NOMO-1 (cell line): ENCODE results near the gene PYCARD.
"Not testable (repeated sequence)": the region's sequence is repeated elsewhere in the genome, so short reads cannot be mapped to it uniquely, and the experiment has no call there.

Experiments
- DNase-seq, 2 experiments: peaks; one replicate each; lab custom pipeline; 2025; ENCODE audit not compliant: unreplicated experiment in 2 of 2; lab: John Stamatoyannopoulos, UW

The PYCARD gene

GRCh38 chr16:31191697-31192428 is 10.7 kb downstream of the PYCARD start:
- no peak for DNase-seq

GRCh38 chr16:31190818-31191444 is 11.6 kb downstream of the PYCARD start:
- no peak for DNase-seq

DNA sequence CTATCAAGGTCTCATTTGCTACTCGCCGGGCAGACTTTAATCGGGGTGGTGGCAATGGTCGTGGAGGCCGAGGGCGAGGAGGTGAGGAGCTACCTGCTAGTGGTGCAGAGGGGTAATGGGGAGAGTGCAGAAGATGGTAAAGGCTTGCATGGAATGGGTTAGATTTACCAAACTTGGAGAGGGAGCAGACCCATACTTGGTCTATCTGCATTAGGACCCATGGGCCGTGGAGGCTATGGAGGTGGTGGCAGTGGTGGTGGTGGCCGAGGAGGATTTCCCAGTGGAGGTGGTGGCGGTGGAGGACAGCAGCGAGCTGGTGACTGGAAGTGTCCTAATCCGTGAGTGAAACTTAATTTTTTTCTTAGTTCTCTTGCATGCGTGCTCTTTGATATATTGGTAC is 12.5 kb downstream of the PYCARD start:
- no peak for DNase-seq

- DNase-seq: no peak
Observed at GRCh38 chr16:31189412-31189778, 13.2 kb downstream of the PYCARD start.

- no peak for DNase-seq
Observed at GRCh38 chr16:31188450-31189411, 13.8 kb downstream of the PYCARD start.

- no peak for DNase-seq
Observed at GRCh38 chr16:31187808-31188189, 14.8 kb downstream of the PYCARD start.

DNA sequence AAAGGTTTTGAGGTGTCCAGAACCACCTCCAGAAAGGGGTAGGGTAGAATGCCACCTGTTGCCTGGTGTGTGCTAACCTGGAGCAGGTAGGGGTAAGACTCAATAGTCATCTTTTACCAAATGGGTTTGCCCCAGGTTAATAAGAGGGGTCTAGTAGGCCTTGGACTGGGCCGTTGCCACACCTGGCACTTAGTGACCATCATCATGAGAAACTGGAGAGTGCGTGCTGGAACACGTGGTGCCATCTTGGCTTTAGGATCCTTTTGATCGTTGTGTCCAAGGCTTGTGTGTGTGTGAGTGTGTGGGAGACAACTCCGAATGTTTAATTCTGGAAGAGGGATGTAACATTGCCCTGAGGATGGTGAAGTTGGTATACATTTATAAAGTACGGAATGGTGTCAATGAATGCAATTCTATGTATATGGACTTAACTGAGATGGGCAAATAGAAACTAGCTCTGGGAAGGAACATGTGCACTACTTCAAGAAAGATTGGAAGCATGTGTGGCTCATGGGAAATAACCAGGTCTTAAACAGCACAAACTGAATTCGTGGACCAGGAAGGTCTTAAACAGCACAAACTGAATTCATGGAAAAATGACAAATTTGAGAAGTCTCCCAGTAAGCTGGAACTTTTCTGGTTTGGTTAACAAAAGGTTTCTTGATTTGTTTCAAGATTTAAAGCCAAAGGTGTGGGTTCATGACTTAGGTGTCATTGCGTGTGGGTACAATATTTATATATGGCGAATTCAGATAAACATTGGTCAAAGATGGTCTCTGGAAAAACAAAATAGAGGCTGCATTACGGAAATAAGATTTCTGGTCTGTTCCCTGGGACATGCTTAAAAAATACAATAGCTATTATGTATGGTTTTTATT is 15.4 kb downstream of the PYCARD start:
- DNase-seq: no peak

GRCh38 chr16:31186176-31186575 is 16.4 kb downstream of the PYCARD start:
- peak; percentile 59 to 61 for DNase-seq

DNA sequence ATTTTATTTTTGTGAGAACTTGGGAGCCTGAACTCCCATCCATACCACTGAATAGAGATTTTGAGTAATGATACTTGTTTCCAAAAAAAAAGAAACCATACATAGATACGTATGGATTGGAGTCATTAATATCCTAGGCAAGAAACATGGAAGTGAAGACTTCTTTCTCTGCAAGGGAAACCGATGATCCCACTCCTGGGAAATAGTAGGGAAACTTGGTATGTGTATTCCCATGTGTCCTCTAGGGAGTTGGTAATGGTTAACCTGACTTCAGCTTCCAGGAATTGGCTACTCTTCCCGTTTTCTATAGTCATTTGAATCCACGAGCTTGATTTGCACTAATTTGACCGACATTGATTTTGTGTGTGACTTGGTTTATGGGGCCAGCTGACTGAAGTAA is 17.2 kb downstream of the PYCARD start:
- no peak for DNase-seq

DNA sequence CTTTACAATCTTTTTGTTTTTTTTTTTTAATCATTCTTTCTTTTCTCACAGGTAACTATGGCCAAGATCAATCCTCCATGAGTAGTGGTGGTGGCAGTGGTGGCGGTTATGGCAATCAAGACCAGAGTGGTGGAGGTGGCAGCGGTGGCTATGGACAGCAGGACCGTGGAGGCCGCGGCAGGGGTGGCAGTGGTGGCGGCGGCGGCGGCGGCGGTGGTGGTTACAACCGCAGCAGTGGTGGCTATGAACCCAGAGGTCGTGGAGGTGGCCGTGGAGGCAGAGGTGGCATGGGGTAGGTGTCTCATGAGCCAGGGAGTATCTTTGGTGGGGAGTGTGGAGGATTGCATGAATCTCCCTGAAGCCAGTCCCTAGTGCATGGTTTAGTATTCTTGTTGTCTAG is 17.7 kb downstream of the PYCARD start:
- DNase-seq: no peak

GRCh38 chr16:31183432-31184428 is 18.8 kb downstream of the PYCARD start:
- no peak for DNase-seq

GRCh38 chr16:31182391-31182790 is 20.2 kb downstream of the PYCARD start:
- no peak for DNase-seq

DNA sequence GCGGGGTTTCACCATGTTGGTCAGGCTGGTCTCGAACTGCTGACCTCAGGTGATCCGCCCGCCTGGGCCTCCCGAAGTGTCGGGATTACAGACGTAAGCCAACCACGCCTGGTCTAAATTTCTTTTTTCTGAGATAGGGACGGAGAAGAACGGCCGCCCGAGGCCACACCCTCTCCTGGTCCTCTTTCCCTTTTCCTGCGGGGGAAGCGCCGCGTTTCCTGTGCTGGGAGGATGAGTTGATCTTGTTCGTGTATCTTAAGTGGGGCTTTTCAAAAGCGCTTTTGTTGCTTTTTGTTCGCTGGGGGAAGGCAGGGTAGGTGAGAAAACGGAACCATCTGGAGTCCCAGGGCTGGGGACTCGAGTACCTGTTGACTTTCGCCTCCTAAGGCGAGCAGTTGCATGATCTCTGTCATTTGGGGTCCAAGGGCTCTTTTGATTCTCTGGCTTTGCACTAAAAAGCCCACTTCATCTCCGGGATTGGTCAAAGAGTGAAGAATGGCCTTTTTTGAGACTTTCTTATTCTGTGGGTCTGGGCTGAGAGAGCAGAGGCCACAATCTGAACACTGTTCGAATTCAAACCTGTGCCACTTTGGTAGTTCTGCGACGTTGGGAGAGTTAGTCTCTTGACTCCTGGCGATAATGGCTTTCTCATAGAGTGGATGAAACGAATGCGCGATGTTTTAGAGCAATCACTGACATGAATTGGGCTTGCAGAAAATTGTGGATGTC is 21.3 kb downstream of the PYCARD start:
- peak in 1 of 2 experiments; percentile 28 for DNase-seq

DNA sequence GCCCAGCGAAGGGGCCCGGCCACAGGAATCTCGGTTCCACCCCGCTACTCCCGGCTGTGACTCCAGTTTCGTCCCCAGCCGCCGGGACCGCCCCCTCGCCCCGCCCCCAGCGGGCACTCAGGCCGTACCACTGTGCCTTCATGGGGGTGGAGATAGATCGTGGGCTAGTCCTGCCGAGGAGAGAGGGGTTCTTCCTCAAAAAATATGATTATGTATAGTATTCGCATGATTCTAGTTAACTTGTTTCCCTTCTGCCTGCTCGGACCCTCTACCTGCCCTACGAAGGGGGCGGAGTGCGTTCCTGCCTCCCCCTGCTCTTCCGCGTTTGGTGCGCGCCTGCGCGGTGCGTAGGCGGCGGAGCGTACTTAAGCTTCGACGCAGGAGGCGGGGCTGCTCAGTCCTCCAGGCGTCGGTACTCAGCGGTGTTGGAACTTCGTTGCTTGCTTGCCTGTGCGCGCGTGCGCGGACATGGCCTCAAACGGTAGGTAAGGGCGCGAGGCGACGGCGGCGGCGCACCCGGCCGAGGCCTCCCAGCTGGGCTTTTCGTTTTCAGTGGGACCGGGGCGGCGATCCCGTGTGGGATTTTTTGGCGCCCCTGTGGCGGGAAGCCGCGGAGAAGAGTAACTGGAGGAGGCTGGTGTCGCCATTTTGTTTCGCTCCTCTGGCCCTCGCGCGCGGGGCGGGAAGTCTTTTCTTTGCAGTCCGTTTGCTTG is 22.7 kb downstream of the PYCARD start, which contains the start of gene FUS:
Gene FUS, plus strand, starts transcription at position 393 of the 713 bp plus-strand sequence. Its CDS starts 76 bp downstream, at position 469.
- peak; percentile 71 to 82 for DNase-seq

GRCh38 chr16:31179219-31179746 is 23.3 kb downstream of the PYCARD start:
- no peak for DNase-seq

GRCh38 chr16:31177136-31177535 is 25.4 kb downstream of the PYCARD start:
- DNase-seq: no peak

GRCh38 chr16:31170048-31170447 is 32.5 kb downstream of the PYCARD start:
- DNase-seq: not testable (repeated sequence)

- no peak for DNase-seq
Observed at GRCh38 chr16:31168848-31169247, 33.7 kb downstream of the PYCARD start.
